SK-N-SH (cell line): ENCODE measurements around the gene TUBA4A. TPM values are rescaled to one million over a fixed set of nuclear protein-coding genes. Genes with fewer than 3 reads are reported as not detected.

Experiments
- CTCF ChIA-PET: fragments of 300-600, 350-600 bp; formaldehyde crosslinking; extraction: SDS; loops from one replicate; lab custom pipeline; 2021; lab: Yijun Ruan, JAX
- POLR2A ChIA-PET: fragments of 350-600 bp; sonication (Branson Sonifier 250); formaldehyde crosslinking; extraction: SDS; loops from one replicate; lab custom pipeline; 2020; ENCODE audit warnings: antibody characterized with exemption, inconsistent platforms; lab: Yijun Ruan, JAX
- DNase-seq: peaks from one replicate; pipeline ENCODE4 v3.0.0; 2012
- H2AFZ ChIP-seq: fragments of 200-600 bp; sonication (generic); 2 replicates; pipeline ENCODE4 v1.8.1; 2016; ENCODE audit warnings: antibody characterized with exemption, mild to moderate bottlenecking, low read depth
- H3F3A ChIP-seq: fragments of 200-600 bp; sonication (generic); replicated peaks from 2 replicates; pipeline ENCODE3; 2016; ENCODE audit warnings: antibody characterized with exemption, mild to moderate bottlenecking; ENCODE audit not compliant: insufficient read depth
- H3K27ac ChIP-seq, 2 experiments: fragments of 200-500 bp in 1 of 2; fragments of 200-600 bp in 1 of 2; sonication (Bioruptor generic) in 1 of 2; sonication (generic), shearing (Covaris generic) in 1 of 2; 2 replicates each; pipeline versions ENCODE4 v1.5.1 to v1.6.1; 2014 to 2016; ENCODE audit warnings: low read depth in 2 of 2, inconsistent platforms in 1 of 2, low read length in 1 of 2, mild to moderate bottlenecking in 1 of 2, mixed read lengths in 1 of 2
- H3K27me3 ChIP-seq: fragments of 200-600 bp; sonication (generic), shearing (Covaris generic); 2 replicates; pipeline ENCODE4 v1.6.1; 2016; ENCODE audit warnings: mixed run types; ENCODE audit not compliant: insufficient read depth
- H3K36me3 ChIP-seq, 2 experiments: fragments of 200-500 bp in 1 of 2; fragments of 200-600 bp in 1 of 2; sonication (Bioruptor generic) in 1 of 2; sonication (generic) in 1 of 2; replicated peaks in 1 of 2; 2 replicates each; pipeline versions ENCODE3 to v1.5.1; 2014 to 2016; ENCODE audit warnings: low read length in 1 of 2, mild to moderate bottlenecking in 1 of 2; ENCODE audit not compliant: insufficient read depth in 2 of 2, control insufficient read depth in 1 of 2
- H3K4me1 ChIP-seq, 2 experiments: fragments of 200-500 bp in 1 of 2; fragments of 200-600 bp in 1 of 2; sonication (Bioruptor generic) in 1 of 2; sonication (generic), shearing (Covaris generic) in 1 of 2; 2 replicates each; pipeline versions ENCODE4 v1.5.1 to v1.6.1; 2014 to 2016; ENCODE audit warnings: low read depth in 1 of 2, low read length in 1 of 2, mixed run types in 1 of 2; ENCODE audit not compliant: insufficient read depth in 2 of 2, control insufficient read depth in 1 of 2
- H3K4me2 ChIP-seq: fragments of 200-600 bp; sonication (generic), shearing (Covaris generic); 2 replicates; pipeline ENCODE4 v1.6.1; 2017; ENCODE audit warnings: mixed run types
- H3K4me3 ChIP-seq, 2 experiments: fragments of 200-500 bp in 1 of 2; fragments of 200-600 bp in 1 of 2; sonication (Bioruptor generic) in 1 of 2; sonication (generic), shearing (Covaris generic) in 1 of 2; 2 replicates each; pipeline versions ENCODE4 v1.5.1 to v1.8.1; 2014 to 2016; ENCODE audit warnings: low read depth in 2 of 2, inconsistent platforms in 1 of 2, low read length in 1 of 2, mild to moderate bottlenecking in 1 of 2, mixed read lengths in 1 of 2, moderate library complexity in 1 of 2
- H3K79me2 ChIP-seq: fragments of 200-600 bp; sonication (generic); 2 replicates; pipeline ENCODE4 v1.8.1; 2017; ENCODE audit warnings: mild to moderate bottlenecking; ENCODE audit not compliant: insufficient read depth
- H3K9ac ChIP-seq: fragments of 200-600 bp; sonication (generic); 2 replicates; pipeline ENCODE4 v1.6.1; 2017; ENCODE audit warnings: mixed run types
- H3K9me2 ChIP-seq: fragments of 200-600 bp; sonication (generic); 2 replicates; pipeline ENCODE4 v1.6.1; 2017; ENCODE audit warnings: mixed run types
- H3K9me3 ChIP-seq: fragments of 200-600 bp; sonication (generic); 2 replicates; pipeline ENCODE4 v1.6.1; 2017; ENCODE audit warnings: mixed run types, mild to moderate bottlenecking, moderate library complexity
- H4K20me1 ChIP-seq: fragments of 200-600 bp; sonication (generic); 2 replicates; pipeline ENCODE4 v1.6.1; 2017; ENCODE audit warnings: mild to moderate bottlenecking, mixed run types; ENCODE audit not compliant: insufficient read depth
- CHD2 ChIP-seq: fragments of 150-350 bp; IDR thresholded peaks from 2 replicates; pipeline ENCODE4 v1.6.1; 2018; ENCODE audit warnings: low read length; ENCODE audit not compliant: partially characterized antibody
- EP300 ChIP-seq, 2 experiments: IDR thresholded peaks; 2 replicates each; pipeline versions ENCODE4 v1.4.0 to v1.6.1; 2012; ENCODE audit warnings: borderline replicate concordance in 1 of 2, low read depth in 1 of 2, low read length in 1 of 2
- EZH2phosphoT487 ChIP-seq: fragments of 200-600 bp; sonication (generic); IDR thresholded peaks from 2 replicates; pipeline ENCODE4 v1.6.1; 2017; ENCODE audit warnings: low read depth, mixed run types, mild to moderate bottlenecking, antibody characterized with exemption, moderate library complexity, borderline replicate concordance
- FOXJ3 ChIP-seq: sonication (generic); formaldehyde crosslinking; IDR thresholded peaks from 2 replicates; pipeline ENCODE4 v1.5.1; 2020; ENCODE audit warnings: mild to moderate bottlenecking, missing genetic modification reagents
- GATA2 ChIP-seq: sonication (generic); formaldehyde crosslinking; IDR thresholded peaks from 2 replicates; pipeline ENCODE4 v1.5.0; 2020; ENCODE audit warnings: mild to moderate bottlenecking, missing genetic modification reagents
- NFIC ChIP-seq: IDR thresholded peaks from 2 replicates; pipeline ENCODE4 v1.4.0; 2012; ENCODE audit warnings: borderline replicate concordance
- RCOR1 ChIP-seq: fragments of 150-350 bp; IDR thresholded peaks from 2 replicates; pipeline ENCODE4 v1.6.1; 2017; ENCODE audit warnings: antibody characterized with exemption, low read length
- RXRA ChIP-seq: IDR thresholded peaks from 2 replicates; pipeline ENCODE4 v1.4.0; 2012; ENCODE audit warnings: low read depth, mild to moderate bottlenecking, borderline replicate concordance
- WGBS: methylation state at CpG from one replicate; pipeline ENCODE4 v1.1.6; 2017; ENCODE audit warnings: low lambda C conversion rate; 5-methylcytosine and 5-hydroxymethylcytosine counted together
- polyA plus RNA-seq, 3 experiments: library from polyadenylated mRNA; depleted of rRNA; stranded (reverse); fragments of >200 nt; gene quantifications; 2 replicates each; pipeline ENCODE4 v1.2.3, GENCODE V29; 2012
- TF ChIP-seq, protein P1 (sequence below): IDR thresholded peaks from 2 replicates; pipeline ENCODE4 v1.4.0; 2012; ENCODE audit warnings: low read depth, borderline replicate concordance
- TF ChIP-seq, protein P2 (sequence below): IDR thresholded peaks from 2 replicates; pipeline ENCODE4 v1.4.0; 2012; ENCODE audit warnings: low read depth, borderline replicate concordance
- TF ChIP-seq, protein P3 (sequence below): fragments of 150-350 bp; IDR thresholded peaks from 2 replicates; pipeline ENCODE4 v1.6.1; 2017; ENCODE audit warnings: antibody characterized with exemption, low read length, low read depth, borderline replicate concordance

The TUBA4A gene
- polyA plus RNA-seq, 1 of the 3 experiments (the other 2 are of a cell fraction): 6.2 TPM

DNA sequence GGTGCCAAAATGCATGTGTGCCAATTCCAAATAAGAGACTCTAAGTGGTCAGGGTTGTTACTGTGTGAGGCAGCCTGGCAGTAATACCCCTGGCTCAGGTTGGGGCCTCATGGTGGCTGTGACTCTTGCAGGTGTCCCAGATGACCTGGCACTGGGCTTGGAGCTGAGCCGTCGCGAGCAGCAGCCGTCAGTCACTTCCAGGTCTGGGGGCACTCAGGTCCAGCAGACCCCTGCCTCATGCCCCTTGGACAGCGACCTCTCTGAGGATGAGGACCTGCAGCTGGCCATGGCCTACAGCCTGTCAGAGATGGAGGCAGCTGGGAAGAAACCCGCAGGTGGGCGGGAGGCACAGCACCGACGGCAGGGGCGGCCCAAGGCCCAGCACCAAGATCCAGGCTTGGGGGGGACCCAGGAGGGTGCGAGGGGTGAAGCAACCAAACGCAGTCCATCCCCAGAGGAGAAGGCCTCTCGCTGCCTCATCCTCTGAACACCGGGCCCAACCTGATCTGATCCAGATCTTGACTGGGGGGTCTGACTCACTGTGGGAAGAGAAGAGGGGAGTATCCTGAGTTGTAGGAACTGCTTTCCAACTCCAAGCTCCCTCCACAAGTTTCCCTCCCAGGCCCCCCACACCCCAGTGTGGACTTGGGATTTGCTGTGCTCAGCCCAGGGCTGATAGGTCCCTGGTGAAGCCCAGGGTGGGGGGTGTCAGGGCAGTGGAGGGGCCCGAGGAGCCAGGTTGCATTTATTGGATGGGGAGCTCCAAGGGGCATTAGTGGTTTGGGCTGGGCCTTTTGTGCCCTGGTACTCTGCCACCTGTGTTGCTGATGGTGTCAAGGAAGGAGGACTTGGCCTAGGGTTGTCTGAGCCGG is 31.0 kb upstream of the TUBA4A start:
- H3K36me3 ChIP-seq: peaks cover 14 to 37% of the 10 kb centered on the region in 2 experiments
- TF ChIP-seq RXRA (no peak), CHD2 (no peak)
- POLR2A ChIA-PET: interaction anchor here (1.0 kb wide), 1 partner anchor 33 kb away, joined by 3 read pairs; no protein-coding TSS in a partner anchor
- no peaks in the 10 kb centered on the region for H3K27me3 ChIP-seq
- no peak overlapping the region for H2AFZ ChIP-seq
- H3K9ac ChIP-seq: no peak overlapping the region
- H3K27ac ChIP-seq: no peak overlapping the region
- H3F3A ChIP-seq: peaks cover 7% of the 10 kb centered on the region
- peaks cover 11 to 14% of the 10 kb centered on the region in 2 experiments; a peak in 1 of 4 replicates for H3K4me1 ChIP-seq
- no peaks in the 10 kb centered on the region for H4K20me1 ChIP-seq
- CTCF ChIA-PET: interaction anchor here (0.8 to 15.4 kb wide), 5 partner anchors 7 to 125 kb away, joined by 3 to 312 read pairs (median 6); partner anchors contain the start of gene NHEJ1
- no peak overlapping the region for H3K4me2 ChIP-seq
- H3K9me2 ChIP-seq: no peaks in the 10 kb centered on the region
- WGBS: 90% methylated on average over 6 of the region's 16 CpGs
- peaks cover 7% of the 10 kb centered on the region; the same call in 1 of the 2 replicates for H3K79me2 ChIP-seq
- no peak overlapping the region for H3K4me3 ChIP-seq
- no peak for DNase-seq
- no peaks in the 10 kb centered on the region for H3K9me3 ChIP-seq

DNA sequence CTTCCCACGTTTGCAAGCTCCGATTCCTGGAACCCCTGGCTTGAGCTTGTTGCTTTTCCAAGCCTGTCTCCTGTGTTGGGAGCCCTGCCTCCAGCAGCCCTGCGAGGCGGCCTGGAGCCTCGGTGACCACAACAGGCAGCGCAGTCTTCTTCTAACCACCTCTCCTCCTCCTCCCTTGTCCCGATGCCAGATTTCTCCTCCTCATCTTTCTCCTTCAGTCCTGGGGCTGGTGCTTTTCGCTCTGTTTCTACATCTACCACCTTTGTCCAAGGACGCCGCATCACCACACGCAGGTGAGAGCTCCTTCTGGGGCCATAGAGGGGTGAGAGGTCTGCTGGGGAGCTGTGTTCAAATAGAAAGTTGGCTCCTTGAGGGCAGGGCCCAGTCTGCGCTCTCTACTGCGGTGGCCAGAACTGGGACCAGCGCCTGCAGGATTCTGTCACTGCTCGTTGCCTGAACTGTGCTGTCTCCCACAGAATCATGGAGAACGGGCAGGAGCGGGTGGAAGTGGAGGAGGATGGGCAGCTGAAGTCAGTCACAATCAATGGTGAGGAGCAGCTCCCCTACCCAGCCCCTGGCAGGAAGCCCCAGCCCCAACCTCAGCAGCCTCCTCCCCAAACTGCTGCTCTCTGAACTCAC is 29.3 kb upstream of the TUBA4A start:
- Histone ChIP-seq H4K20me1 (no peaks in the 10 kb centered on the region), H3K36me3 (peaks cover 14 to 37% of the 10 kb centered on the region in 2 experiments), H3K9ac (no peak overlapping the region), H3K79me2 (peaks cover 9% of the 10 kb centered on the region; the same call in 1 of the 2 replicates), H3K27ac (no peak overlapping the region), H3K4me2 (no peak overlapping the region), H3F3A (peaks cover 8% of the 10 kb centered on the region), H3K9me3 (no peaks in the 10 kb centered on the region), H3K4me1 (peaks cover 14 to 17% of the 10 kb centered on the region in 2 experiments), H2AFZ (no peak overlapping the region), H3K9me2 (no peaks in the 10 kb centered on the region), H3K27me3 (no peaks in the 10 kb centered on the region), H3K4me3 (no peak overlapping the region)
- DNase-seq: no peak
- TF ChIP-seq, protein P1, sequence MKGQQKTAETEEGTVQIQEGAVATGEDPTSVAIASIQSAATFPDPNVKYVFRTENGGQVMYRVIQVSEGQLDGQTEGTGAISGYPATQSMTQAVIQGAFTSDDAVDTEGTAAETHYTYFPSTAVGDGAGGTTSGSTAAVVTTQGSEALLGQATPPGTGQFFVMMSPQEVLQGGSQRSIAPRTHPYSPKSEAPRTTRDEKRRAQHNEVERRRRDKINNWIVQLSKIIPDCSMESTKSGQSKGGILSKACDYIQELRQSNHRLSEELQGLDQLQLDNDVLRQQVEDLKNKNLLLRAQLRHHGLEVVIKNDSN: no peak
- TF ChIP-seq GATA2 (CRISPR knock-in tag) (no peak), CHD2 (no peak), FOXJ3 (no peak), NFIC (no peak)
- POLR2A ChIA-PET: interaction anchor here (1.9 kb wide), 1 partner anchor 12 kb away, joined by 7 read pairs; no protein-coding TSS in a partner anchor
- 96% methylated on average over 17 of the region's 17 CpGs for WGBS
- CTCF ChIA-PET: interaction anchor here (1.6 to 15.4 kb wide), 4 partner anchors 9 to 124 kb away, joined by 3 to 312 read pairs (median 38); no protein-coding TSS in a partner anchor

DNA sequence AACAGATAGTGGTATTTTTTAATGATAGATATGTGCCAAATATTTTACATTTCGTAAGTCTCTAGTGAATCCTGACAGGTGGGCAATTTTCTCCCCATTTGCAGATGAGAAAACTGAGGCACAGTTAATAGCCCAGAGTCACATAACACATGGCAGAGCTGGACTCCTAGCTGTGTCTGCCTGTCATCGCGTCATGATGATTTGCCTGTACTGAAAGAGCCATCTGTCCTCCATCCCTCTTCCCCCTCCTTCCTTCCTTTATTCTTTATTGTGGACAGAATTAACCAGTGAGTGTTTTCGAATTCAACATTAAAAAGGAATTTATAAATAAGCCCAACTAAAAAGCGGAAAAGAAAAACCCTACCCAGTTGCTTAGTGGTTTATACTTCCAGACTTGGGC is 28.7 kb upstream of the TUBA4A start:
- no peaks in the 10 kb centered on the region for H3K9me3 ChIP-seq
- POLR2A ChIA-PET: interaction anchor here (1.9 kb wide), 1 partner anchor 13 kb away, joined by 7 read pairs; no protein-coding TSS in a partner anchor

More for the DNA sequence above, 28.7 kb upstream of the TUBA4A start:
- Histone ChIP-seq H3K27me3 (no peaks in the 10 kb centered on the region), H3K4me3 (no peak overlapping the region), H3K4me2 (no peak overlapping the region), H2AFZ (no peak overlapping the region), H3K36me3 (peaks cover 14 to 37% of the 10 kb centered on the region in 2 experiments), H3K4me1 (peaks cover 17 to 24% of the 10 kb centered on the region in 2 experiments), H3K79me2 (peaks cover 9% of the 10 kb centered on the region; the same call in 1 of the 2 replicates), H4K20me1 (no peaks in the 10 kb centered on the region), H3K9ac (no peak overlapping the region), H3K9me2 (no peaks in the 10 kb centered on the region)
- CTCF ChIA-PET: interaction anchor here (1.6 to 15.4 kb wide), 4 partner anchors 10 to 123 kb away, joined by 3 to 312 read pairs (median 38); no protein-coding TSS in a partner anchor
- WGBS: 92% methylated on average over 5 of the region's 5 CpGs
- DNase-seq: no peak
- no peak for TF ChIP-seq EP300 (IDR thresholded peaks at IDR 0.05; ENCODE audit: borderline replicate concordance in 1 of 2, low read depth in 1 of 2, low read length in 1 of 2)
- TF ChIP-seq, protein P2, sequence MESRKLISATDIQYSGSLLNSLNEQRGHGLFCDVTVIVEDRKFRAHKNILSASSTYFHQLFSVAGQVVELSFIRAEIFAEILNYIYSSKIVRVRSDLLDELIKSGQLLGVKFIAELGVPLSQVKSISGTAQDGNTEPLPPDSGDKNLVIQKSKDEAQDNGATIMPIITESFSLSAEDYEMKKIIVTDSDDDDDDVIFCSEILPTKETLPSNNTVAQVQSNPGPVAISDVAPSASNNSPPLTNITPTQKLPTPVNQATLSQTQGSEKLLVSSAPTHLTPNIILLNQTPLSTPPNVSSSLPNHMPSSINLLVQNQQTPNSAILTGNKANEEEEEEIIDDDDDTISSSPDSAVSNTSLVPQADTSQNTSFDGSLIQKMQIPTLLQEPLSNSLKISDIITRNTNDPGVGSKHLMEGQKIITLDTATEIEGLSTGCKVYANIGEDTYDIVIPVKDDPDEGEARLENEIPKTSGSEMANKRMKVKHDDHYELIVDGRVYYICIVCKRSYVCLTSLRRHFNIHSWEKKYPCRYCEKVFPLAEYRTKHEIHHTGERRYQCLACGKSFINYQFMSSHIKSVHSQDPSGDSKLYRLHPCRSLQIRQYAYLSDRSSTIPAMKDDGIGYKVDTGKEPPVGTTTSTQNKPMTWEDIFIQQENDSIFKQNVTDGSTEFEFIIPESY: no peak
- no peak for TF ChIP-seq RCOR1
- TF ChIP-seq, protein P3, sequence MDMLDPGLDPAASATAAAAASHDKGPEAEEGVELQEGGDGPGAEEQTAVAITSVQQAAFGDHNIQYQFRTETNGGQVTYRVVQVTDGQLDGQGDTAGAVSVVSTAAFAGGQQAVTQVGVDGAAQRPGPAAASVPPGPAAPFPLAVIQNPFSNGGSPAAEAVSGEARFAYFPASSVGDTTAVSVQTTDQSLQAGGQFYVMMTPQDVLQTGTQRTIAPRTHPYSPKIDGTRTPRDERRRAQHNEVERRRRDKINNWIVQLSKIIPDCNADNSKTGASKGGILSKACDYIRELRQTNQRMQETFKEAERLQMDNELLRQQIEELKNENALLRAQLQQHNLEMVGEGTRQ: no peak
- no peak for TF ChIP-seq GATA2 (CRISPR knock-in tag)
- TF ChIP-seq EZH2phosphoT487: no peak
- TF ChIP-seq, all 33 proteins: peak for 0
- H3F3A ChIP-seq: peaks cover 12% of the 10 kb centered on the region
- no peak overlapping the region for H3K27ac ChIP-seq
